ENCODE data around the gene ZCWPW2.

Gene ZCWPW2

GRCh38 chr3:28326458-28326926 lies 22.0 kb upstream of the ZCWPW2 start:
- Histone ChIP-seq H3K4me3 (no peak overlapping the region), H3K4me1 (no peaks in the 10 kb centered on the region), H3K27ac (no peak overlapping the region), H3K9me3 (no peaks in the 10 kb centered on the region), H3K27me3 (no peaks in the 10 kb centered on the region), H3K36me3 (peaks cover 21 to 36% (median 35%) of the 10 kb centered on the region in 3 donors)
- intact Hi-C loops (cut with DNase I; ENCODE audit: low total_unique reads), result no loop called here
- no peak for DNase-seq
- no peak for TF ChIP-seq CTCF (IDR thresholded peaks at IDR 0.05)

DNA sequence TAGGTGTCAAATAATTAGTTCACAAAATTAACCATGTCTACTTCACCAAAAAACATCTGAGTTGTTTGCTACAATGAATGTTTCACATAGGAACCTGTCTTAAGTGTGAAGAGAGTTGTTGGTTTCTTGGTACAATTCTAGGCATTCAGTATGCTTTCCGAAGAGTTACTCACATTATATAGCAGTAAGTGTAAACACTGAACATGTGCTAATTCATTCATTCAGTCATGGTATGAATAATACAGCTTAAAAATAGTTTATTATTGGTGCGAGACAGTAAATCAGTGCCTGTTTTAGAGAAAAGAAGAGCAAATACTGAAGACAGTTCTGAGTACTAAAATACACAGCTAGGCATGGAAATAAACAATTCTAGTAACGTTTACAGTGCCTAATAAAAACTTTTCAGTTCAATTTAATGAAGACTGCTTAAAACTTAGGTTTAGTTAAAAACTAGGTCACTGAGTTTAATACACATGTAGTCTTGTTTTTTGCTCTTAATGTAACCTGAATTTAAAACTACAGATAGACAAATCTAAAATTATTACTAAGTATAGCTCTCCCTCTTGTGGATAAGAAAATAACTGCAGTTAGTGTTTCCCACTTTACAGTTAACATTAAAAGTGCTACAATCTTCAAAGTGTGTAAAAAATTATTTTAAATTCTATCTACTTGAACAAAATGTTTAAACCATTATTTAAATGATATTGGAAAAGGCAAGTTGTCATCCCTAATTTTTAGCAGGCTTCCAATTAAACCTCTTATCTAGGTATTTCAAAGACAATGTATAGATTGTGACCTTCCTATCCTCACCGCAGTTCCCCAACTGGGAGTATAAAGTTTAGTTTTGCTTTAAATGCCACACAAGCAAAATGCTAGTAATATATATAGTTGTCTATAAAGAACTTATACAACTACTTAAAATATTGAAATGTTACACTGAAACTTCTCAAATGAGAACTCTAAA lies 20.1 kb upstream of the ZCWPW2 start:
- Histone ChIP-seq H3K36me3 (peaks cover 19 to 35% (median 34%) of the 10 kb centered on the region in 3 donors), H3K4me3 (no peak overlapping the region), H3K27me3 (no peaks in the 10 kb centered on the region), H3K9me3 (no peaks in the 10 kb centered on the region), H3K4me1 (no peaks in the 10 kb centered on the region), H3K27ac (no peak overlapping the region)
- TF ChIP-seq CTCF (IDR thresholded peaks at IDR 0.05), result peak; percentile 59 to 64
- no peak for DNase-seq
- intact Hi-C loops (cut with DNase I; ENCODE audit: low total_unique reads), result no loop called here

DNA sequence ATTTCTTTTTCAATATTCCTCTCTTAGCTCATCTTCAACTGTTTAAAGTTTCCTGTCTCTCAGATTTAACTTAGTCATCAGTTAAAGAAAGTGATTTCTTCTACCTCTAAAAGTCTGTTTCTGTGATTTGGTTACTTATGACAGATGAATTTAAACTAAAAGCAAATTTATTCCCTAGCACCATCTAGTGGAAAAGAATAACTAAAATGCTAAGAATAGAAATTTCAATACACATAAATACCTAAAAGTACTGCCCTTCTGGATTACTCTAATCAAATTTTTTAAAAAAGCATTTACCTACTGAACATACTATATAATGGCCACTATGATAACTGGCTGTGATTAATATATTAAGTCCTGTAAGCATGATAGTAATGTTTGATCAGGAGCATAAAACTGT lies 14.0 kb upstream of the ZCWPW2 start:
- intact Hi-C loops (cut with DNase I; ENCODE audit: low total_unique reads), result loop anchor here (5.0 kb wide), 1 partner anchor 622 kb away; no protein-coding TSS in a partner anchor
- TF ChIP-seq CTCF (IDR thresholded peaks at IDR 0.05), result no peak
- no peaks in the 10 kb centered on the region for H3K4me1 ChIP-seq
- peaks cover 24 to 55% (median 29%) of the 10 kb centered on the region in 3 donors for H3K36me3 ChIP-seq
- DNase-seq, result no peak
- H3K27ac ChIP-seq, result no peak overlapping the region
- H3K9me3 ChIP-seq, result no peaks in the 10 kb centered on the region
- no peaks in the 10 kb centered on the region for H3K27me3 ChIP-seq
- H3K4me3 ChIP-seq, result no peak overlapping the region

DNA sequence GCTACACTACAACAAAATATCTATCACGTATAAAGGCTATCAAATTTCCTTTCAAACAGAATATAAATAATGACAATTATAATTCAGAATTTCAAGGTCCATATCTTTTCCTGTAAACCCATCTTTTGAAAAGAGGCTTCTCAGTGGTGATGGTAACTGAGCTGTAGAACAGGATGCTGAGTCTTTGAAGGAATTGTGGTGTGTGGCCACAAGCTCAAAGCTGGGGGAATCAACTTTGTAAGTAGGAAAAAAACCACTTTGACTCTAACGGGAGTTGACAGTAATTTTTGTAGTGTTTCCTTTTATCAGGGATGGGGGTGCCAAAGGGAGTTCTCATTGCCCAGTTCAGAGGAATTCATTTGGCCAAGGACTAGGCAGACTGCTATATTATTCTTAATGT lies 13.3 kb upstream of the ZCWPW2 start:
- H3K4me1 ChIP-seq, result no peaks in the 10 kb centered on the region
- DNase-seq, result no peak
- no peaks in the 10 kb centered on the region for H3K9me3 ChIP-seq
- H3K4me3 ChIP-seq, result no peak overlapping the region
- H3K36me3 ChIP-seq, result peaks cover 27 to 62% (median 29%) of the 10 kb centered on the region in 3 donors
- no peak for TF ChIP-seq CTCF (IDR thresholded peaks at IDR 0.05)
- intact Hi-C loops (cut with DNase I; ENCODE audit: low total_unique reads), result no loop called here
- H3K27ac ChIP-seq, result no peak overlapping the region
- H3K27me3 ChIP-seq, result no peaks in the 10 kb centered on the region

- no peak for DNase-seq
- Histone ChIP-seq H3K27me3 (no peaks in the 10 kb centered on the region), H3K27ac (no peak overlapping the region), H3K4me3 (no peak overlapping the region), H3K36me3 (peaks cover 27 to 53% (median 29%) of the 10 kb centered on the region in 3 donors), H3K9me3 (no peaks in the 10 kb centered on the region), H3K4me1 (peaks cover 0 to 15% (median 3%) of the 10 kb centered on the region in 4 donors)
- TF ChIP-seq CTCF (IDR thresholded peaks at IDR 0.05), result no peak
- intact Hi-C loops (cut with DNase I; ENCODE audit: low total_unique reads), result no loop called here
These were observed 11.3 kb upstream of the ZCWPW2 start for GRCh38 chr3:28337230-28337629.
